Neural cell (in vitro differentiated cells): ENCODE results near the gene ARMC2. TPM values are rescaled to one million over a fixed set of nuclear protein-coding genes. Genes with fewer than 3 reads are reported as not detected.

ENCODE experiments used
- H2AFZ ChIP-seq: fragments of 200-600, 300-800 bp; sonication (generic), shearing (Covaris generic); 2 replicates; pipeline ENCODE4 v1.6.0; 2014; ENCODE audit warnings: low read depth, mild to moderate bottlenecking, antibody characterized with exemption, low read length, moderate library complexity
- H3F3A ChIP-seq: fragments of 200-600 bp; shearing (Covaris generic); 2 replicates; pipeline ENCODE4 v1.6.1; 2016; ENCODE audit warnings: mild to moderate bottlenecking, moderate library complexity, mixed read lengths, antibody characterized with exemption, low read length; ENCODE audit not compliant: insufficient read depth, poor library complexity, severe bottlenecking
- H3K27ac ChIP-seq: fragments of 200-600, 300-800 bp; sonication (generic), shearing (Covaris generic); 2 replicates; pipeline ENCODE4 v1.5.1; 2014; ENCODE audit warnings: mild to moderate bottlenecking, low read length, moderate library complexity
- H3K27me3 ChIP-seq: fragments of 300-800, 200-600 bp; sonication (generic), shearing (Covaris generic); 2 replicates; pipeline ENCODE4 v1.6.0; 2014; ENCODE audit warnings: mild to moderate bottlenecking, low read depth, low read length, moderate library complexity; ENCODE audit not compliant: insufficient read depth
- H3K36me3 ChIP-seq: fragments of 300-800, 200-600 bp; sonication (generic), shearing (Covaris generic); 2 replicates; pipeline ENCODE4 v1.5.1; 2014; ENCODE audit warnings: mild to moderate bottlenecking, antibody characterized with exemption, low read length, moderate library complexity; ENCODE audit not compliant: insufficient read depth
- H3K4me2 ChIP-seq: fragments of 300-800, 200-600 bp; sonication (generic), shearing (Covaris generic); 2 replicates; pipeline ENCODE4 v1.6.0; 2014; ENCODE audit warnings: mild to moderate bottlenecking, low read length
- H3K4me3 ChIP-seq: fragments of 300-800, 200-600 bp; sonication (generic), shearing (Covaris generic); 2 replicates; pipeline ENCODE4 v1.5.1; 2014; ENCODE audit warnings: mild to moderate bottlenecking, low read length, moderate library complexity
- H3K79me2 ChIP-seq: fragments of 200-600 bp; shearing (Covaris generic); replicated peaks from 2 replicates; pipeline ENCODE4 v1.6.0; 2014; ENCODE audit warnings: mild to moderate bottlenecking, low read length, moderate library complexity; ENCODE audit not compliant: insufficient read depth
- H3K9ac ChIP-seq: fragments of 300-800, 200-600 bp; sonication (generic), shearing (Covaris generic); 2 replicates; pipeline ENCODE4 v1.6.1; 2016; ENCODE audit warnings: mild to moderate bottlenecking, low read length, mixed read lengths
- H3K9me2 ChIP-seq: fragments of 200-600 bp; shearing (Covaris generic); 2 replicates; pipeline ENCODE4 v1.6.1; 2016; ENCODE audit warnings: mild to moderate bottlenecking, low read length, mixed read lengths; ENCODE audit not compliant: insufficient read depth
- H3K9me3 ChIP-seq: fragments of 200-600, 300-800 bp; sonication (generic), shearing (Covaris generic); 2 replicates; pipeline ENCODE4 v1.6.1; 2016; ENCODE audit warnings: mild to moderate bottlenecking, mixed run types, low read length, moderate library complexity, mixed read lengths
- H4K20me1 ChIP-seq: fragments of 200-600 bp; shearing (Covaris generic); 2 replicates; pipeline ENCODE4 v1.6.1; 2016; ENCODE audit warnings: mild to moderate bottlenecking, mixed run types; ENCODE audit not compliant: insufficient read depth
- CTCF ChIP-seq: fragments of 450-650 bp; IDR thresholded peaks from 2 replicates; pipeline ENCODE4 v1.5.1; 2014; ENCODE audit warnings: antibody characterized with exemption, mild to moderate bottlenecking, moderate library complexity; ENCODE audit not compliant: poor library complexity, severe bottlenecking
- EP300 ChIP-seq: fragments of 450-650 bp; conservative IDR thresholded peaks from 2 replicates; pipeline ENCODE4 v1.6.1; 2014; ENCODE audit warnings: antibody characterized with exemption, mild to moderate bottlenecking, moderate library complexity; ENCODE audit not compliant: poor library complexity, severe bottlenecking
- EZH2 ChIP-seq: fragments of 200-600, 300-800 bp; shearing (Covaris generic), sonication (generic); IDR thresholded peaks from 2 replicates; pipeline ENCODE4 v1.6.1; 2014; ENCODE audit warnings: antibody characterized with exemption, low read length, borderline replicate concordance, mild to moderate bottlenecking; ENCODE audit not compliant: insufficient read depth, poor library complexity, severe bottlenecking
- MXI1 ChIP-seq: fragments of 450-650 bp; conservative IDR thresholded peaks from 2 replicates; pipeline ENCODE4 v1.6.1; 2014; ENCODE audit warnings: antibody characterized with exemption, mild to moderate bottlenecking; ENCODE audit not compliant: poor library complexity, severe bottlenecking
- POLR2AphosphoS5 ChIP-seq: IDR thresholded peaks from 2 replicates; pipeline ENCODE4 v1.6.1; 2012
- RAD21 ChIP-seq: fragments of 450-650 bp; conservative IDR thresholded peaks from 2 replicates; pipeline ENCODE4 v1.6.1; 2014; ENCODE audit warnings: antibody characterized with exemption, mild to moderate bottlenecking, moderate library complexity
- REST ChIP-seq: IDR thresholded peaks from 2 replicates; pipeline ENCODE4 v1.6.1; 2012; ENCODE audit warnings: borderline replicate concordance
- SMC3 ChIP-seq: fragments of 450-650 bp; conservative IDR thresholded peaks from 2 replicates; pipeline ENCODE4 v1.6.1; 2014; ENCODE audit warnings: antibody characterized with exemption, mild to moderate bottlenecking, moderate library complexity; ENCODE audit not compliant: poor library complexity
- TAF1 ChIP-seq: IDR thresholded peaks from 2 replicates; pipeline ENCODE4 v1.6.1; 2012; ENCODE audit warnings: low read depth
- polyA plus RNA-seq: library from polyadenylated mRNA; depleted of rRNA; stranded (reverse); fragments of >200 nt; gene quantifications from 2 replicates; pipeline ENCODE4 v1.2.3, GENCODE V29; 2014

Gene ARMC2
- polyA plus RNA-seq, 1 donor from 2014 or later, result 18.6 TPM

- Histone ChIP-seq H4K20me1 (no peaks in the 10 kb centered on the region), H3K79me2 (no peaks in the 10 kb centered on the region), H3K4me2 (no peak overlapping the region), H3K4me3 (no peak overlapping the region), H2AFZ (no peak overlapping the region), H3K36me3 (no peaks in the 10 kb centered on the region), H3K9me2 (no peaks in the 10 kb centered on the region), H3F3A (no peaks in the 10 kb centered on the region), H3K27me3 (no peaks in the 10 kb centered on the region), H3K9me3 (no peaks in the 10 kb centered on the region), H3K27ac (no peak overlapping the region), H3K9ac (no peak overlapping the region)
- TF ChIP-seq CTCF (no peak), POLR2AphosphoS5 (no peak), MXI1 (no peak), TAF1 (no peak)
Measured at GRCh38 chr6:108805611-108806167, 42.5 kb upstream of the ARMC2 start.

- Histone ChIP-seq H3K79me2 (no peaks in the 10 kb centered on the region), H3K9me2 (no peaks in the 10 kb centered on the region), H3K27me3 (no peaks in the 10 kb centered on the region), H3K9ac (no peak overlapping the region), H4K20me1 (no peaks in the 10 kb centered on the region), H3F3A (no peaks in the 10 kb centered on the region), H3K27ac (no peak overlapping the region), H3K4me3 (no peak overlapping the region), H3K4me2 (no peak overlapping the region), H3K9me3 (no peaks in the 10 kb centered on the region), H3K36me3 (no peaks in the 10 kb centered on the region), H2AFZ (no peak overlapping the region)
- no peak for TF ChIP-seq SMC3
- TF ChIP-seq REST, result no peak
- no peak for TF ChIP-seq POLR2AphosphoS5
- no peak for TF ChIP-seq RAD21
- TF ChIP-seq EZH2, result no peak
- TF ChIP-seq TAF1, result no peak
- TF ChIP-seq MXI1, result no peak
- TF ChIP-seq CTCF, result no peak
- TF ChIP-seq EP300, result no peak
Measured at GRCh38 chr6:108806171-108806570, 42.1 kb upstream of the ARMC2 start.
